NCI-H2107 treated with DMSO at 0.1 percent for 48 hours (cell line): Measurements from ENCODE around the gene CAMK2D.
"Not testable (repeated sequence)": the region's sequence is repeated elsewhere in the genome, so short reads cannot be mapped to it uniquely, and the experiment has no call there.

Source experiments
- DNase-seq: peaks from one replicate; lab custom pipeline; 2025; ENCODE audit not compliant: unreplicated experiment; lab: John Stamatoyannopoulos, UW

Gene CAMK2D

GRCh38 chr4:113733685-113734084 lies 27.9 kb downstream of the CAMK2D start:
- no peak for DNase-seq

GRCh38 chr4:113732967-113733527 lies 28.5 kb downstream of the CAMK2D start:
- DNase-seq: no peak

- DNase-seq: no peak
Measured at GRCh38 chr4:113730467-113731216, 30.9 kb downstream of the CAMK2D start.

GRCh38 chr4:113727802-113728201 lies 33.7 kb downstream of the CAMK2D start:
- DNase-seq: no peak

- DNase-seq: no peak
Measured at GRCh38 chr4:113725963-113726362, 35.6 kb downstream of the CAMK2D start.

GRCh38 chr4:113718252-113718651 lies 43.3 kb downstream of the CAMK2D start:
- no peak for DNase-seq

- DNase-seq: no peak
Measured at GRCh38 chr4:113711883-113712662, 49.5 kb downstream of the CAMK2D start.

GRCh38 chr4:113708250-113708649 lies 53.3 kb downstream of the CAMK2D start:
- no peak for DNase-seq

GRCh38 chr4:113707048-113707447 lies 54.5 kb downstream of the CAMK2D start:
- no peak for DNase-seq

- not testable (repeated sequence) for DNase-seq
Measured at GRCh38 chr4:113705097-113705496, 56.4 kb downstream of the CAMK2D start.

GRCh38 chr4:113702596-113702995 lies 58.9 kb downstream of the CAMK2D start:
- DNase-seq: not testable (repeated sequence)

GRCh38 chr4:113701169-113701568 lies 60.4 kb downstream of the CAMK2D start:
- DNase-seq: no peak

- no peak for DNase-seq
Measured at GRCh38 chr4:113700602-113701150, 60.9 kb downstream of the CAMK2D start.

GRCh38 chr4:113699772-113700171 lies 61.8 kb downstream of the CAMK2D start:
- no peak for DNase-seq

- no peak for DNase-seq
Measured at GRCh38 chr4:113697429-113697828, 64.1 kb downstream of the CAMK2D start.

GRCh38 chr4:113695328-113696169 lies 66.0 kb downstream of the CAMK2D start:
- no peak for DNase-seq

- DNase-seq: no peak
Measured at GRCh38 chr4:113694008-113694407, 67.5 kb downstream of the CAMK2D start.

GRCh38 chr4:113692809-113693411 lies 68.6 kb downstream of the CAMK2D start:
- no peak for DNase-seq

- DNase-seq: no peak
Measured at GRCh38 chr4:113691676-113692075, 69.9 kb downstream of the CAMK2D start.

GRCh38 chr4:113689394-113689793 lies 72.1 kb downstream of the CAMK2D start:
- DNase-seq: no peak
